ENCODE results near the gene PHF21A. TPM values are rescaled to one million over a fixed set of nuclear protein-coding genes. Genes with fewer than 3 reads are reported as not detected.

The PHF21A gene
- polyA plus RNA-seq, 1 experiment = 29.0 TPM

DNA sequence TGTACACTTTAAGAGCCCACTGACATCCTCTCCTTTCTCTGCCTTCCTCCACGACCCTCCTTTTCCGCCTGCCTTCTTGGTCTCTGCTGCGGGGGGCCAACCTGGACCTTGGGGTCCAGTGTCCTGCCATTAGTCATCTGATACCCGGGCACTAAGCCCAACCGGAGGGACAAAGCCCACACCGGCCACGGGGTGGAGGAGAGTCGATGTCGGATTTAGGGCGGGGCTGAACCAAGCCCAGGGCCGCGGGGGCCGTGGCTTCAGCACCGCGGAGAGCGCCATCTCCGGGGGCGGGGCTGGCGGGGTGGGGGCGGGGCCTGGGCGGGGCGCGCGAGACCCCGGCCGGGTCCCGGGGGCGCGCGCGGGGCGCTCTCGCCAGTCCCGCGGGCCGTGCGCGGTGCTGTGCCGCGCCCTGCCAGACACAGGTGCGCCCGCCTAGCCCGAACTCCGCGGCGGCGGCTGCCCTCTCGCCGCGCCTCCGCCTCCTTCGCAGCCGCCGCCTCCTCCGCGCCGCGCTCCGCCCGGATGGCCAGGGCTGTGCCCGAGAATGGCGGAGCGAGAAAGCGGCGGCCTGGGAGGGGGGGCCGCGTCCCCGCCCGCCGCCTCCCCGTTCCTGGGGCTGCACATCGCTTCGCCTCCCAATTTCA, 235.9 kb downstream of the PHF21A start, which contains the start of gene MAPK8IP1:
Gene MAPK8IP1, plus strand, starts transcription at position 378 of the 647 bp plus-strand sequence. Its CDS starts 170 bp downstream, at position 548.
- CTCF ChIA-PET = interaction anchor here (3.2 kb wide), 1 partner anchor 13 kb away, joined by 11 read pairs; no protein-coding TSS in a partner anchor
- Histone ChIP-seq H3K27ac (ENCODE audit: low read depth, low read length) (no peak within 1 kb of the TSS), H3K9me3 (ENCODE audit: control insufficient read depth, insufficient read depth, low read length) (no peaks in the 10 kb centered on the region; the same call in 1 of the 2 replicates), H3K27me3 (ENCODE audit: control insufficient read depth, insufficient read depth, low read length) (peaks cover 17% of the 10 kb centered on the region), H3K4me3 (ENCODE audit: low read depth, low read length) (peak within 1 kb of the TSS; percentile 47)
- TF ChIP-seq, protein P1, sequence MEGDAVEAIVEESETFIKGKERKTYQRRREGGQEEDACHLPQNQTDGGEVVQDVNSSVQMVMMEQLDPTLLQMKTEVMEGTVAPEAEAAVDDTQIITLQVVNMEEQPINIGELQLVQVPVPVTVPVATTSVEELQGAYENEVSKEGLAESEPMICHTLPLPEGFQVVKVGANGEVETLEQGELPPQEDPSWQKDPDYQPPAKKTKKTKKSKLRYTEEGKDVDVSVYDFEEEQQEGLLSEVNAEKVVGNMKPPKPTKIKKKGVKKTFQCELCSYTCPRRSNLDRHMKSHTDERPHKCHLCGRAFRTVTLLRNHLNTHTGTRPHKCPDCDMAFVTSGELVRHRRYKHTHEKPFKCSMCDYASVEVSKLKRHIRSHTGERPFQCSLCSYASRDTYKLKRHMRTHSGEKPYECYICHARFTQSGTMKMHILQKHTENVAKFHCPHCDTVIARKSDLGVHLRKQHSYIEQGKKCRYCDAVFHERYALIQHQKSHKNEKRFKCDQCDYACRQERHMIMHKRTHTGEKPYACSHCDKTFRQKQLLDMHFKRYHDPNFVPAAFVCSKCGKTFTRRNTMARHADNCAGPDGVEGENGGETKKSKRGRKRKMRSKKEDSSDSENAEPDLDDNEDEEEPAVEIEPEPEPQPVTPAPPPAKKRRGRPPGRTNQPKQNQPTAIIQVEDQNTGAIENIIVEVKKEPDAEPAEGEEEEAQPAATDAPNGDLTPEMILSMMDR (IDR thresholded peaks at IDR 0.05; ENCODE audit: low read depth, low read length) = no peak
- DNase-seq (ENCODE audit: low read depth, low spot score) = no peak
- POLR2A ChIA-PET = no interaction called here

DNA sequence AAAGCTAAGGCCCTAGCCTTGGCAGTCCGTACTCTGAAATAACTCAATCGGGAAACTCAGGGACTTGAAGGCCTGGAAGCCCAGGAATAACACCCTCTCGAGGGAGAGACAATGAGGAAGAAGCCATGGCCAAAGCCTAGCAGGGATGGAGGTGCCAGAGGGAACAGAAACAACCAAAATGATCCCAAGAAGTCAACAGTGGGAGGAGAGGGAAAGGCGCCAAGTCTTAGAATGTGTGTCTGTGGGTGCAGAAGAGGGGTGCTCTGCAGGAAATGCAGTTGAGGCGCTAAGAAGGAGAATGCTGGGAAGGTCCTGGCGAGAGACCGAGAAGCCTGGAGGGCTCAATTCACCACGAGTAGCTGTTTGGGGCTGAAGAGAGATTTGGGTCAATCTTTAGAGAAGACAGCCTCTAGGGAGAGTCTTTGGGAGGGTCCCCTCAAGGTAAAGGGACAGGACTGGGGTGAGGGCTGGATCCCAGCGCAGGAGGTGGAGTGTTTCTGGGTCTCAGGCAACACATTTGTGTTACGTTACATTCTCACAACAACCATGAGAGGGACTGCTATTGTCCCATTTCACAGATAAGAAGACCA, 236.6 kb downstream of the PHF21A start:
- no peak for DNase-seq (ENCODE audit: low read depth, low spot score)
- CTCF ChIA-PET = interaction anchor here (3.2 kb wide), 1 partner anchor 12 kb away, joined by 11 read pairs; no protein-coding TSS in a partner anchor
- H3K27ac ChIP-seq (ENCODE audit: low read depth, low read length) = no peak overlapping the region

More for the DNA sequence above, 236.6 kb downstream of the PHF21A start:
- Histone ChIP-seq H3K4me3 (ENCODE audit: low read depth, low read length) (no peak overlapping the region), H3K27me3 (ENCODE audit: control insufficient read depth, insufficient read depth, low read length) (peaks cover 16% of the 10 kb centered on the region), H3K9me3 (ENCODE audit: control insufficient read depth, insufficient read depth, low read length) (no peaks in the 10 kb centered on the region; the same call in 1 of the 2 replicates)
- POLR2A ChIA-PET = no interaction called here
- TF ChIP-seq, protein P1 (IDR thresholded peaks at IDR 0.05; ENCODE audit: low read depth, low read length) = no peak

Other genes with a start within 250 kb of the PHF21A start
- 5.6 and 7.6 TPM in 2 replicates for gene MAPK8IP1, start 235.8 kb downstream of the PHF21A start, polyA plus RNA-seq (2011; rRNA removed)
- gene FREY1, start 214.2 kb downstream of the PHF21A start, polyA plus RNA-seq (2011; rRNA removed) = 0.35 TPM in 1 of 2 replicates, not detected in the other
- 16.0 and 18.8 TPM in 2 replicates for gene PEX16, start 203.6 kb downstream of the PHF21A start, polyA plus RNA-seq (2011; rRNA removed)
- not detected in 2 replicates for gene LARGE2, start 198.8 kb downstream of the PHF21A start, polyA plus RNA-seq (2011; rRNA removed)
- 24.2 and 33.2 TPM in 2 replicates for gene CREB3L1, start 156.2 kb upstream of the PHF21A start, polyA plus RNA-seq (2011; rRNA removed)
- 15.8 and 23.2 TPM in 2 replicates for gene DGKZ, start 226.0 kb upstream of the PHF21A start, polyA plus RNA-seq (2011; rRNA removed)